SJCRH30 (cell line): ENCODE measurements around the gene MAPK4. TPM values are rescaled to one million over a fixed set of nuclear protein-coding genes. Genes with fewer than 3 reads are reported as not detected.

Experiments
- DNase-seq, 2 experiments: peaks; one replicate each; pipeline ENCODE4 v3.0.0-alpha.2; 2015 to 2020
- H3K27ac ChIP-seq: fragments of 250-450 bp; sonication (Bioruptor Pico); 2 replicates; pipeline ENCODE4 v1.5.1; 2020; ENCODE audit warnings: mild to moderate bottlenecking, moderate library complexity
- H3K27me3 ChIP-seq: fragments of 250-450 bp; sonication (Bioruptor Pico); 2 replicates; pipeline ENCODE4 v1.5.1; 2020; ENCODE audit warnings: mild to moderate bottlenecking, moderate library complexity
- H3K36me3 ChIP-seq: fragments of 250-450 bp; sonication (Bioruptor Pico); 2 replicates; pipeline ENCODE4 v1.5.1; 2020; ENCODE audit warnings: mild to moderate bottlenecking, moderate library complexity
- H3K4me1 ChIP-seq: fragments of 250-450 bp; sonication (Bioruptor Pico); 2 replicates; pipeline ENCODE4 v1.5.1; 2020; ENCODE audit warnings: mild to moderate bottlenecking, moderate library complexity
- H3K4me3 ChIP-seq: fragments of 250-450 bp; sonication (Bioruptor Pico); 2 replicates; pipeline ENCODE4 v1.5.1; 2020; ENCODE audit warnings: mild to moderate bottlenecking, moderate library complexity
- H3K9me3 ChIP-seq: fragments of 250-450 bp; sonication (Bioruptor Pico); replicated peaks from 2 replicates; pipeline ENCODE4 v1.5.1; 2020; ENCODE audit warnings: mild to moderate bottlenecking, moderate library complexity
- total RNA-seq: library from RNA; depleted of rRNA; stranded (reverse); fragments of >200 nt; shearing (Covaris generic); gene quantifications from 2 replicates; pipeline ENCODE4 v1.2.3, GENCODE V29; 2014

The MAPK4 gene
- total RNA-seq, 1 experiment from 2014 or later, result not detected

- H3K27me3 ChIP-seq, result no peaks in the 10 kb centered on the region
- no peaks in the 10 kb centered on the region for H3K9me3 ChIP-seq
- no peak overlapping the region for H3K27ac ChIP-seq
- no peak overlapping the region for H3K4me3 ChIP-seq
- no peaks in the 10 kb centered on the region for H3K4me1 ChIP-seq
- no peaks in the 10 kb centered on the region for H3K36me3 ChIP-seq
- no peak for DNase-seq
Measured at GRCh38 chr18:50737127-50737526, 177.2 kb downstream of the MAPK4 start.

- no peaks in the 10 kb centered on the region for H3K36me3 ChIP-seq
- H3K9me3 ChIP-seq, result no peaks in the 10 kb centered on the region
- no peak for DNase-seq
- no peaks in the 10 kb centered on the region for H3K27me3 ChIP-seq
- H3K4me3 ChIP-seq, result no peak overlapping the region
- no peaks in the 10 kb centered on the region for H3K4me1 ChIP-seq
- no peak overlapping the region for H3K27ac ChIP-seq
Measured at GRCh38 chr18:50738098-50738757, 178.3 kb downstream of the MAPK4 start.

GRCh38 chr18:50742952-50743351, 183.1 kb downstream of the MAPK4 start:
- H3K4me1 ChIP-seq, result no peaks in the 10 kb centered on the region
- H3K4me3 ChIP-seq, result no peak overlapping the region
- H3K27ac ChIP-seq, result no peak overlapping the region
- DNase-seq, result no peak
- no peaks in the 10 kb centered on the region for H3K27me3 ChIP-seq
- no peaks in the 10 kb centered on the region for H3K36me3 ChIP-seq
- no peaks in the 10 kb centered on the region for H3K9me3 ChIP-seq

- H3K27ac ChIP-seq, result no peak overlapping the region
- H3K36me3 ChIP-seq, result no peaks in the 10 kb centered on the region
- no peaks in the 10 kb centered on the region for H3K27me3 ChIP-seq
- H3K4me1 ChIP-seq, result no peaks in the 10 kb centered on the region
- no peaks in the 10 kb centered on the region for H3K9me3 ChIP-seq
- no peak overlapping the region for H3K4me3 ChIP-seq
- DNase-seq, result no peak
Measured at GRCh38 chr18:50744253-50744652, 184.4 kb downstream of the MAPK4 start.

- H3K36me3 ChIP-seq, result no peaks in the 10 kb centered on the region
- no peaks in the 10 kb centered on the region for H3K27me3 ChIP-seq
- no peak for DNase-seq
- no peak overlapping the region for H3K4me3 ChIP-seq
- no peak overlapping the region for H3K27ac ChIP-seq
- H3K4me1 ChIP-seq, result no peaks in the 10 kb centered on the region
- no peaks in the 10 kb centered on the region for H3K9me3 ChIP-seq
Measured at GRCh38 chr18:50745945-50746344, 186.1 kb downstream of the MAPK4 start.

- no peaks in the 10 kb centered on the region for H3K36me3 ChIP-seq
- no peak overlapping the region for H3K4me3 ChIP-seq
- H3K27me3 ChIP-seq, result no peaks in the 10 kb centered on the region
- no peak overlapping the region for H3K27ac ChIP-seq
- H3K4me1 ChIP-seq, result no peaks in the 10 kb centered on the region
- no peak for DNase-seq
- no peaks in the 10 kb centered on the region for H3K9me3 ChIP-seq
Measured at GRCh38 chr18:50747849-50748242, 188.0 kb downstream of the MAPK4 start.

- Histone ChIP-seq H3K27ac (no peak overlapping the region), H3K27me3 (no peaks in the 10 kb centered on the region), H3K36me3 (no peaks in the 10 kb centered on the region), H3K4me1 (no peaks in the 10 kb centered on the region), H3K4me3 (no peak overlapping the region), H3K9me3 (no peaks in the 10 kb centered on the region)
- DNase-seq, result no peak
Measured at GRCh38 chr18:50748243-50749229, 188.6 kb downstream of the MAPK4 start.

- no peaks in the 10 kb centered on the region for H3K4me1 ChIP-seq
- H3K27ac ChIP-seq, result no peak overlapping the region
- no peaks in the 10 kb centered on the region for H3K9me3 ChIP-seq
- no peak overlapping the region for H3K4me3 ChIP-seq
- no peaks in the 10 kb centered on the region for H3K36me3 ChIP-seq
- H3K27me3 ChIP-seq, result no peaks in the 10 kb centered on the region
- no peak for DNase-seq
Measured at GRCh38 chr18:50749421-50749820, 189.5 kb downstream of the MAPK4 start.

GRCh38 chr18:50749945-50750344, 190.1 kb downstream of the MAPK4 start:
- Histone ChIP-seq H3K4me3 (no peak overlapping the region), H3K9me3 (no peaks in the 10 kb centered on the region), H3K36me3 (no peaks in the 10 kb centered on the region), H3K27me3 (no peaks in the 10 kb centered on the region), H3K4me1 (no peaks in the 10 kb centered on the region), H3K27ac (no peak overlapping the region)
- DNase-seq, result no peak

- no peaks in the 10 kb centered on the region for H3K36me3 ChIP-seq
- no peaks in the 10 kb centered on the region for H3K9me3 ChIP-seq
- no peaks in the 10 kb centered on the region for H3K4me1 ChIP-seq
- DNase-seq, result no peak
- no peak overlapping the region for H3K27ac ChIP-seq
- H3K27me3 ChIP-seq, result no peaks in the 10 kb centered on the region
- no peak overlapping the region for H3K4me3 ChIP-seq
Measured at GRCh38 chr18:50750546-50750945, 190.7 kb downstream of the MAPK4 start.

GRCh38 chr18:50751490-50751889, 191.6 kb downstream of the MAPK4 start:
- Histone ChIP-seq H3K4me1 (no peaks in the 10 kb centered on the region), H3K27me3 (no peaks in the 10 kb centered on the region), H3K9me3 (no peaks in the 10 kb centered on the region), H3K4me3 (no peak overlapping the region), H3K36me3 (no peaks in the 10 kb centered on the region), H3K27ac (no peak overlapping the region)
- DNase-seq, result no peak

- Histone ChIP-seq H3K9me3 (no peaks in the 10 kb centered on the region), H3K36me3 (no peaks in the 10 kb centered on the region), H3K4me1 (no peaks in the 10 kb centered on the region), H3K27me3 (no peaks in the 10 kb centered on the region), H3K4me3 (no peak overlapping the region), H3K27ac (no peak overlapping the region)
- DNase-seq, result no peak
Measured at GRCh38 chr18:50751947-50752346, 192.1 kb downstream of the MAPK4 start.

- no peak overlapping the region for H3K4me3 ChIP-seq
- H3K27ac ChIP-seq, result no peak overlapping the region
- no peaks in the 10 kb centered on the region for H3K27me3 ChIP-seq
- H3K9me3 ChIP-seq, result no peaks in the 10 kb centered on the region
- H3K4me1 ChIP-seq, result no peaks in the 10 kb centered on the region
- H3K36me3 ChIP-seq, result no peaks in the 10 kb centered on the region
- DNase-seq, result no peak
Measured at GRCh38 chr18:50753311-50753710, 193.4 kb downstream of the MAPK4 start.

GRCh38 chr18:50754297-50754696, 194.4 kb downstream of the MAPK4 start:
- Histone ChIP-seq H3K4me1 (no peaks in the 10 kb centered on the region), H3K9me3 (no peaks in the 10 kb centered on the region), H3K36me3 (no peaks in the 10 kb centered on the region), H3K27me3 (peaks cover 3% of the 10 kb centered on the region; the same call in 1 of the 2 replicates), H3K27ac (no peak overlapping the region), H3K4me3 (no peak overlapping the region)
- DNase-seq, result no peak

GRCh38 chr18:50757358-50757757, 197.5 kb downstream of the MAPK4 start:
- Histone ChIP-seq H3K4me1 (no peaks in the 10 kb centered on the region), H3K36me3 (no peaks in the 10 kb centered on the region), H3K9me3 (no peaks in the 10 kb centered on the region), H3K27me3 (peaks cover 3% of the 10 kb centered on the region; the same call in 1 of the 2 replicates), H3K27ac (no peak overlapping the region), H3K4me3 (no peak overlapping the region)
- no peak for DNase-seq
